ENCODE measurements around the gene CAB39.

Gene CAB39

GRCh38 chr2:230865307-230865765 lies 152.7 kb downstream of the CAB39 start:
- DNase-seq, result no peak

GRCh38 chr2:230865766-230866755 lies 153.4 kb downstream of the CAB39 start:
- no peak for DNase-seq

- DNase-seq, result no peak
Observed at GRCh38 chr2:230866756-230867523, 154.3 kb downstream of the CAB39 start.

GRCh38 chr2:230868161-230868946 lies 155.7 kb downstream of the CAB39 start:
- no peak for DNase-seq

- DNase-seq, result no peak
Observed at GRCh38 chr2:230868947-230869913, 156.6 kb downstream of the CAB39 start.

- no peak for DNase-seq
Observed at GRCh38 chr2:230869914-230870543, 157.4 kb downstream of the CAB39 start.
